ENCODE measurements around the gene NCOA3.

The NCOA3 gene

GRCh38 chr20:47527004-47527800, 25.5 kb downstream of the NCOA3 start:
- Histone ChIP-seq H4K20me1 (ENCODE audit: control insufficient read depth, insufficient read depth, low read depth, low read length) (peaks cover 36% of the 10 kb centered on the region), H3K27me3 (ENCODE audit: control insufficient read depth, low read length) (no peaks in the 10 kb centered on the region), H3K79me2 (ENCODE audit: control insufficient read depth, low read length) (peaks cover 93% of the 10 kb centered on the region), H3K9me2 (replicated peaks; ENCODE audit: control insufficient read depth, low read length) (no peaks in the 10 kb centered on the region), H3K4me1 (ENCODE audit: control insufficient read depth, low read length) (peaks cover 65% of the 10 kb centered on the region), H3K4me3 (ENCODE audit: low read length) (no peak overlapping the region), H3K36me3 (ENCODE audit: control insufficient read depth, low read length) (peaks cover 66% of the 10 kb centered on the region), H3K27ac (ENCODE audit: low read depth, low read length) (no peak overlapping the region), H3K9me3 (ENCODE audit: control insufficient read depth, insufficient read depth, low read length) (no peaks in the 10 kb centered on the region), H3K4me2 (ENCODE audit: low read length) (no peak overlapping the region), H3F3A (ENCODE audit: control insufficient read depth, insufficient read depth) (peaks cover 27% of the 10 kb centered on the region)
- TF ChIP-seq EZH2phosphoT487 (IDR thresholded peaks at IDR 0.05; ENCODE audit: borderline replicate concordance, low read length), result no peak
- TF ChIP-seq, protein P1, sequence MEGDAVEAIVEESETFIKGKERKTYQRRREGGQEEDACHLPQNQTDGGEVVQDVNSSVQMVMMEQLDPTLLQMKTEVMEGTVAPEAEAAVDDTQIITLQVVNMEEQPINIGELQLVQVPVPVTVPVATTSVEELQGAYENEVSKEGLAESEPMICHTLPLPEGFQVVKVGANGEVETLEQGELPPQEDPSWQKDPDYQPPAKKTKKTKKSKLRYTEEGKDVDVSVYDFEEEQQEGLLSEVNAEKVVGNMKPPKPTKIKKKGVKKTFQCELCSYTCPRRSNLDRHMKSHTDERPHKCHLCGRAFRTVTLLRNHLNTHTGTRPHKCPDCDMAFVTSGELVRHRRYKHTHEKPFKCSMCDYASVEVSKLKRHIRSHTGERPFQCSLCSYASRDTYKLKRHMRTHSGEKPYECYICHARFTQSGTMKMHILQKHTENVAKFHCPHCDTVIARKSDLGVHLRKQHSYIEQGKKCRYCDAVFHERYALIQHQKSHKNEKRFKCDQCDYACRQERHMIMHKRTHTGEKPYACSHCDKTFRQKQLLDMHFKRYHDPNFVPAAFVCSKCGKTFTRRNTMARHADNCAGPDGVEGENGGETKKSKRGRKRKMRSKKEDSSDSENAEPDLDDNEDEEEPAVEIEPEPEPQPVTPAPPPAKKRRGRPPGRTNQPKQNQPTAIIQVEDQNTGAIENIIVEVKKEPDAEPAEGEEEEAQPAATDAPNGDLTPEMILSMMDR (IDR thresholded peaks at IDR 0.05; ENCODE audit: low read depth, low read length, poor library complexity, severe bottlenecking), result no peak

- Histone ChIP-seq H3K27me3 (ENCODE audit: control insufficient read depth, low read length) (no peaks in the 10 kb centered on the region), H3F3A (ENCODE audit: control insufficient read depth, insufficient read depth) (peaks cover 32% of the 10 kb centered on the region), H3K9me2 (replicated peaks; ENCODE audit: control insufficient read depth, low read length) (no peaks in the 10 kb centered on the region), H3K36me3 (ENCODE audit: control insufficient read depth, low read length) (peaks cover 65% of the 10 kb centered on the region), H3K27ac (ENCODE audit: low read depth, low read length) (no peak overlapping the region), H3K79me2 (ENCODE audit: control insufficient read depth, low read length) (peaks cover 93% of the 10 kb centered on the region), H3K4me1 (ENCODE audit: control insufficient read depth, low read length) (peaks cover 66% of the 10 kb centered on the region), H3K9me3 (ENCODE audit: control insufficient read depth, insufficient read depth, low read length) (no peaks in the 10 kb centered on the region), H3K4me2 (ENCODE audit: low read length) (no peak overlapping the region), H3K4me3 (ENCODE audit: low read length) (no peak overlapping the region), H4K20me1 (ENCODE audit: control insufficient read depth, insufficient read depth, low read depth, low read length) (peaks cover 28% of the 10 kb centered on the region)
- TF ChIP-seq, protein P1 (IDR thresholded peaks at IDR 0.05; ENCODE audit: low read depth, low read length, poor library complexity, severe bottlenecking), result no peak
- no peak for TF ChIP-seq EZH2phosphoT487 (IDR thresholded peaks at IDR 0.05; ENCODE audit: borderline replicate concordance, low read length)
Observed at GRCh38 chr20:47529840-47530239, 28.2 kb downstream of the NCOA3 start.

GRCh38 chr20:47531458-47531857, 29.8 kb downstream of the NCOA3 start:
- no peak overlapping the region for H3K27ac ChIP-seq (ENCODE audit: low read depth, low read length)
- peaks cover 28% of the 10 kb centered on the region for H4K20me1 ChIP-seq (ENCODE audit: control insufficient read depth, insufficient read depth, low read depth, low read length)
- H3K4me3 ChIP-seq (ENCODE audit: low read length), result no peak overlapping the region
- peaks cover 82% of the 10 kb centered on the region for H3K4me1 ChIP-seq (ENCODE audit: control insufficient read depth, low read length)
- H3K27me3 ChIP-seq (ENCODE audit: control insufficient read depth, low read length), result no peaks in the 10 kb centered on the region
- TF ChIP-seq EZH2phosphoT487 (IDR thresholded peaks at IDR 0.05; ENCODE audit: borderline replicate concordance, low read length), result no peak
- TF ChIP-seq, protein P1 (IDR thresholded peaks at IDR 0.05; ENCODE audit: low read depth, low read length, poor library complexity, severe bottlenecking), result no peak
- no peaks in the 10 kb centered on the region for H3K9me3 ChIP-seq (ENCODE audit: control insufficient read depth, insufficient read depth, low read length)
- peaks cover 80% of the 10 kb centered on the region for H3K36me3 ChIP-seq (ENCODE audit: control insufficient read depth, low read length)
- H3K79me2 ChIP-seq (ENCODE audit: control insufficient read depth, low read length), result peaks cover 100% of the 10 kb centered on the region
- H3F3A ChIP-seq (ENCODE audit: control insufficient read depth, insufficient read depth), result peaks cover 36% of the 10 kb centered on the region
- no peaks in the 10 kb centered on the region for H3K9me2 ChIP-seq (replicated peaks; ENCODE audit: control insufficient read depth, low read length)
- H3K4me2 ChIP-seq (ENCODE audit: low read length), result 0 out of 2 replicates have a peak overlapping the region, but pooled peaks have one; percentile 3
